ENCODE data around the gene UBE2H.

The UBE2H gene

GRCh38 chr7:129986600-129986999 lies 33.8 kb upstream of the UBE2H start:
- no peaks in the 10 kb centered on the region for H3K4me1 ChIP-seq (ENCODE audit: insufficient read depth, low read length, poor library complexity, severe bottlenecking)

GRCh38 chr7:129980667-129981066 lies 27.9 kb upstream of the UBE2H start:
- Histone ChIP-seq H3K36me3 (ENCODE audit: insufficient read depth, low read length) (no peaks in the 10 kb centered on the region), H3K79me2 (ENCODE audit: insufficient read depth, low read length) (no peaks in the 10 kb centered on the region), H4K20me1 (ENCODE audit: insufficient read depth, low read length, poor library complexity, severe bottlenecking) (no peaks in the 10 kb centered on the region), H3K4me1 (ENCODE audit: insufficient read depth, low read length, poor library complexity, severe bottlenecking) (no peaks in the 10 kb centered on the region), H3K9me2 (replicated peaks; ENCODE audit: low read depth, low read length) (no peaks in the 10 kb centered on the region), H3K9me3 (ENCODE audit: insufficient read depth, low read depth, low read length) (no peaks in the 10 kb centered on the region), H2AFZ (ENCODE audit: low read length) (no peak overlapping the region), H3K27me3 (ENCODE audit: insufficient read depth, low read length, poor library complexity, severe bottlenecking) (no peaks in the 10 kb centered on the region), H3K4me3 (ENCODE audit: low read length, poor library complexity, severe bottlenecking) (no peak overlapping the region), H3K4me2 (ENCODE audit: low read depth, low read length, poor library complexity, severe bottlenecking) (no peak overlapping the region), H3F3A (ENCODE audit: low read depth) (no peaks in the 10 kb centered on the region), H3K9ac (ENCODE audit: low read depth, low read length, poor library complexity, severe bottlenecking) (no peak overlapping the region)
- TF ChIP-seq CTCF (conservative IDR thresholded peaks at IDR 0.05; ENCODE audit: low read length) (no peak), EZH2phosphoT487 (IDR thresholded peaks at IDR 0.05; ENCODE audit: borderline replicate concordance) (no peak)

More at GRCh38 chr7:129986600-129986999, 33.8 kb upstream of the UBE2H start:
- TF ChIP-seq EZH2phosphoT487 (IDR thresholded peaks at IDR 0.05; ENCODE audit: borderline replicate concordance) (no peak), CTCF (conservative IDR thresholded peaks at IDR 0.05; ENCODE audit: low read length) (no peak)
- Histone ChIP-seq H3K4me2 (ENCODE audit: low read depth, low read length, poor library complexity, severe bottlenecking) (no peak overlapping the region), H3K36me3 (ENCODE audit: insufficient read depth, low read length) (no peaks in the 10 kb centered on the region), H3K27me3 (ENCODE audit: insufficient read depth, low read length, poor library complexity, severe bottlenecking) (no peaks in the 10 kb centered on the region), H3K4me3 (ENCODE audit: low read length, poor library complexity, severe bottlenecking) (no peak overlapping the region), H4K20me1 (ENCODE audit: insufficient read depth, low read length, poor library complexity, severe bottlenecking) (no peaks in the 10 kb centered on the region), H2AFZ (ENCODE audit: low read length) (no peak overlapping the region), H3K9me2 (replicated peaks; ENCODE audit: low read depth, low read length) (no peaks in the 10 kb centered on the region), H3K79me2 (ENCODE audit: insufficient read depth, low read length) (no peaks in the 10 kb centered on the region), H3K9me3 (ENCODE audit: insufficient read depth, low read depth, low read length) (no peaks in the 10 kb centered on the region), H3K9ac (ENCODE audit: low read depth, low read length, poor library complexity, severe bottlenecking) (no peak overlapping the region), H3F3A (ENCODE audit: low read depth) (no peaks in the 10 kb centered on the region)

- H3K9ac ChIP-seq (ENCODE audit: low read depth, low read length, poor library complexity, severe bottlenecking), result no peak overlapping the region
- H3K79me2 ChIP-seq (ENCODE audit: insufficient read depth, low read length), result no peaks in the 10 kb centered on the region
- no peak overlapping the region for H3K4me2 ChIP-seq (ENCODE audit: low read depth, low read length, poor library complexity, severe bottlenecking)
- TF ChIP-seq CTCF (conservative IDR thresholded peaks at IDR 0.05; ENCODE audit: low read length), result no peak
- no peak for TF ChIP-seq EZH2phosphoT487 (IDR thresholded peaks at IDR 0.05; ENCODE audit: borderline replicate concordance)
- no peaks in the 10 kb centered on the region for H3F3A ChIP-seq (ENCODE audit: low read depth)
- H4K20me1 ChIP-seq (ENCODE audit: insufficient read depth, low read length, poor library complexity, severe bottlenecking), result no peaks in the 10 kb centered on the region
- H3K4me1 ChIP-seq (ENCODE audit: insufficient read depth, low read length, poor library complexity, severe bottlenecking), result no peaks in the 10 kb centered on the region
- H3K4me3 ChIP-seq (ENCODE audit: low read length, poor library complexity, severe bottlenecking), result no peak overlapping the region
- no peaks in the 10 kb centered on the region for H3K9me2 ChIP-seq (replicated peaks; ENCODE audit: low read depth, low read length)
- no peaks in the 10 kb centered on the region for H3K9me3 ChIP-seq (ENCODE audit: insufficient read depth, low read depth, low read length)
- H3K27me3 ChIP-seq (ENCODE audit: insufficient read depth, low read length, poor library complexity, severe bottlenecking), result no peaks in the 10 kb centered on the region
- H2AFZ ChIP-seq (ENCODE audit: low read length), result no peak overlapping the region
- no peaks in the 10 kb centered on the region for H3K36me3 ChIP-seq (ENCODE audit: insufficient read depth, low read length)
Observed at GRCh38 chr7:129975309-129975708, 22.5 kb upstream of the UBE2H start.

All from Loucy (cell line).